ENCODE measurements around the gene HSPE1. TPM values are rescaled to one million over a fixed set of nuclear protein-coding genes. Genes with fewer than 3 reads are reported as not detected.

The HSPE1 gene
- total RNA-seq, 1 experiment from 2014 or later: 372 TPM

GRCh38 chr2:197454923-197455322, 45.3 kb upstream of the HSPE1 start (continued):
- TF ChIP-seq, protein P1, sequence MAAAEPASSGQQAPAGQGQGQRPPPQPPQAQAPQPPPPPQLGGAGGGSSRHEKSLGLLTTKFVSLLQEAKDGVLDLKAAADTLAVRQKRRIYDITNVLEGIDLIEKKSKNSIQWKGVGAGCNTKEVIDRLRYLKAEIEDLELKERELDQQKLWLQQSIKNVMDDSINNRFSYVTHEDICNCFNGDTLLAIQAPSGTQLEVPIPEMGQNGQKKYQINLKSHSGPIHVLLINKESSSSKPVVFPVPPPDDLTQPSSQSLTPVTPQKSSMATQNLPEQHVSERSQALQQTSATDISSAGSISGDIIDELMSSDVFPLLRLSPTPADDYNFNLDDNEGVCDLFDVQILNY (CRISPR knock-in tag; IDR thresholded peaks at IDR 0.05): no peak
- TF ChIP-seq ZNF121 (CRISPR knock-in tag; IDR thresholded peaks at IDR 0.05): no peak
- TF ChIP-seq TEAD4 (CRISPR knock-in tag; IDR thresholded peaks at IDR 0.05): no peak
- no peak for TF ChIP-seq NR2C2 (CRISPR knock-in tag; IDR thresholded peaks at IDR 0.05)

DNA sequence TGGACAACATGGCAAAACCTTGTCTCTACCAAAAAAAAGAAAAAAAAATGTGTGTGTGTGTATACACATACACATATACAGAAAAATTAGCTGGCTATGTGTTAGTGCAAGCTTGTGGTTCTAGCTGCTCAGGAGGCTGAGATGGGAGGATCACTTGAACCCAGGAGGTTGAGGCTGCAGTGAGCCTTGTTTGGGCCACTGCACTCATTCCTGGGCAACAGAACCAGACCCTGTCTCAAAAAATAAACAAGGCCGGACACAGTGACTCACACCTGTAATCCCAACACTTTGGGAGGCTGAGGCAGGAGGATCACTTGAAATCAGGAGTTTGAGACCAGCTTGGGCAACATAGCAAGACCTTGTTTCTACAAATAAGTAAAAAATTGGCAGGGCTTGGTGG, 44.8 kb upstream of the HSPE1 start:
- ATAC-seq (no peak), DNase-seq (ENCODE audit: low spot score) (no peak)
- Mint-ChIP-seq H3K27me3 (ENCODE audit: low read depth) (no peaks in the 10 kb centered on the region; the same call in 1 of the 2 replicates), H3K27ac (no peak overlapping the region), H3K36me3 (peaks cover 4% of the 10 kb centered on the region), H3K9me3 (peaks cover 5% of the 10 kb centered on the region), H3K4me1 (peaks cover 10% of the 10 kb centered on the region), H3K4me3 (peak overlapping the region; percentile 12; the same call in 1 of the 2 replicates)
- TF ChIP-seq ELF4 (CRISPR knock-in tag; IDR thresholded peaks at IDR 0.05; ENCODE audit: low read depth): no peak
- no peak for TF ChIP-seq CREB1 (CRISPR knock-in tag; IDR thresholded peaks at IDR 0.05)
- TF ChIP-seq AFF4 (CRISPR knock-in tag; IDR thresholded peaks at IDR 0.05; ENCODE audit: borderline replicate concordance): no peak
- TF ChIP-seq TEAD1 (CRISPR knock-in tag; IDR thresholded peaks at IDR 0.05): no peak
- TF ChIP-seq, protein P2, sequence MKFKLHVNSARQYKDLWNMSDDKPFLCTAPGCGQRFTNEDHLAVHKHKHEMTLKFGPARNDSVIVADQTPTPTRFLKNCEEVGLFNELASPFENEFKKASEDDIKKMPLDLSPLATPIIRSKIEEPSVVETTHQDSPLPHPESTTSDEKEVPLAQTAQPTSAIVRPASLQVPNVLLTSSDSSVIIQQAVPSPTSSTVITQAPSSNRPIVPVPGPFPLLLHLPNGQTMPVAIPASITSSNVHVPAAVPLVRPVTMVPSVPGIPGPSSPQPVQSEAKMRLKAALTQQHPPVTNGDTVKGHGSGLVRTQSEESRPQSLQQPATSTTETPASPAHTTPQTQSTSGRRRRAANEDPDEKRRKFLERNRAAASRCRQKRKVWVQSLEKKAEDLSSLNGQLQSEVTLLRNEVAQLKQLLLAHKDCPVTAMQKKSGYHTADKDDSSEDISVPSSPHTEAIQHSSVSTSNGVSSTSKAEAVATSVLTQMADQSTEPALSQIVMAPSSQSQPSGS (CRISPR knock-in tag; IDR thresholded peaks at IDR 0.05; ENCODE audit: borderline replicate concordance, low read depth): no peak
- CTCF ChIA-PET: interaction anchor here (0.5 to 0.6 kb wide), 2 partner anchors 20 to 346 kb away, joined by 3 to 4 read pairs; no protein-coding TSS in a partner anchor
- POLR2A ChIA-PET: no interaction called here

DNA sequence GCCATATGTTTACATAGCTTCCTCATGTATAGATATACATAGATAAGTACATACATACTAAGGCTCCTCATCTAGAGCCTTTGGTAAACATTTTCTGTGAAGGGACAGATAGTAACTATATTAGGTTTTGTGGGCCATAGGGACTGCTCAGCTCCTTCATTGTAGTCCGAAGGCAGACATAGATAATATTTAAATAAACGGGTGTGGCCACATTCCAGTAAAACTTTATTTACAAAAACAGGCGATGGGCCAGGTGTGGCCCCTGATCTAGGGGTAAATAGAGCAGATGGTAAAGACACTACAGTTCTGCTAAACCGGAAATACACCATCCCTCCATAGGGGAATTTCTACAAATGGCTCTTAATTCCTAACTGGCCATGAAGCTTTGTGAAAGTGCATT, 39.5 kb upstream of the HSPE1 start:
- no peaks in the 10 kb centered on the region for H3K27me3 Mint-ChIP-seq (ENCODE audit: low read depth)
- H3K4me1 Mint-ChIP-seq: no peaks in the 10 kb centered on the region
- no peak overlapping the region for H3K4me3 Mint-ChIP-seq
- ATAC-seq: no peak
- peaks cover 19% of the 10 kb centered on the region for H3K36me3 Mint-ChIP-seq
- POLR2A ChIA-PET: no interaction called here
- CTCF ChIA-PET: no interaction called here
- no peak overlapping the region for H3K27ac Mint-ChIP-seq
- H3K9me3 Mint-ChIP-seq: peaks cover 3% of the 10 kb centered on the region
- no peak for DNase-seq (ENCODE audit: low spot score)
- TF ChIP-seq MXD4 (CRISPR knock-in tag; IDR thresholded peaks at IDR 0.05; ENCODE audit: borderline replicate concordance) (no peak), CTCF (IDR thresholded peaks at IDR 0.05) (no peak), ZNF396 (CRISPR knock-in tag; IDR thresholded peaks at IDR 0.05; ENCODE audit: borderline replicate concordance) (no peak), USF1 (CRISPR knock-in tag; IDR thresholded peaks at IDR 0.05) (no peak), OVOL2 (CRISPR knock-in tag; IDR thresholded peaks at IDR 0.05; ENCODE audit: borderline replicate concordance) (no peak), NR2C2 (CRISPR knock-in tag; IDR thresholded peaks at IDR 0.05) (no peak), TP53 (CRISPR knock-in tag; IDR thresholded peaks at IDR 0.05) (no peak), ZNF232 (CRISPR knock-in tag; IDR thresholded peaks at IDR 0.05) (no peak)
- TF ChIP-seq, protein P3, sequence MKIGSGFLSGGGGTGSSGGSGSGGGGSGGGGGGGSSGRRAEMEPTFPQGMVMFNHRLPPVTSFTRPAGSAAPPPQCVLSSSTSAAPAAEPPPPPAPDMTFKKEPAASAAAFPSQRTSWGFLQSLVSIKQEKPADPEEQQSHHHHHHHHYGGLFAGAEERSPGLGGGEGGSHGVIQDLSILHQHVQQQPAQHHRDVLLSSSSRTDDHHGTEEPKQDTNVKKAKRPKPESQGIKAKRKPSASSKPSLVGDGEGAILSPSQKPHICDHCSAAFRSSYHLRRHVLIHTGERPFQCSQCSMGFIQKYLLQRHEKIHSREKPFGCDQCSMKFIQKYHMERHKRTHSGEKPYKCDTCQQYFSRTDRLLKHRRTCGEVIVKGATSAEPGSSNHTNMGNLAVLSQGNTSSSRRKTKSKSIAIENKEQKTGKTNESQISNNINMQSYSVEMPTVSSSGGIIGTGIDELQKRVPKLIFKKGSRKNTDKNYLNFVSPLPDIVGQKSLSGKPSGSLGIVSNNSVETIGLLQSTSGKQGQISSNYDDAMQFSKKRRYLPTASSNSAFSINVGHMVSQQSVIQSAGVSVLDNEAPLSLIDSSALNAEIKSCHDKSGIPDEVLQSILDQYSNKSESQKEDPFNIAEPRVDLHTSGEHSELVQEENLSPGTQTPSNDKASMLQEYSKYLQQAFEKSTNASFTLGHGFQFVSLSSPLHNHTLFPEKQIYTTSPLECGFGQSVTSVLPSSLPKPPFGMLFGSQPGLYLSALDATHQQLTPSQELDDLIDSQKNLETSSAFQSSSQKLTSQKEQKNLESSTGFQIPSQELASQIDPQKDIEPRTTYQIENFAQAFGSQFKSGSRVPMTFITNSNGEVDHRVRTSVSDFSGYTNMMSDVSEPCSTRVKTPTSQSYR (CRISPR knock-in tag; IDR thresholded peaks at IDR 0.05): no peak
- TF ChIP-seq, protein P4, sequence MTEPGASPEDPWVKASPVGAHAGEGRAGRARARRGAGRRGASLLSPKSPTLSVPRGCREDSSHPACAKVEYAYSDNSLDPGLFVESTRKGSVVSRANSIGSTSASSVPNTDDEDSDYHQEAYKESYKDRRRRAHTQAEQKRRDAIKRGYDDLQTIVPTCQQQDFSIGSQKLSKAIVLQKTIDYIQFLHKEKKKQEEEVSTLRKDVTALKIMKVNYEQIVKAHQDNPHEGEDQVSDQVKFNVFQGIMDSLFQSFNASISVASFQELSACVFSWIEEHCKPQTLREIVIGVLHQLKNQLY (CRISPR knock-in tag; IDR thresholded peaks at IDR 0.05): no peak
- TF ChIP-seq, protein P5, sequence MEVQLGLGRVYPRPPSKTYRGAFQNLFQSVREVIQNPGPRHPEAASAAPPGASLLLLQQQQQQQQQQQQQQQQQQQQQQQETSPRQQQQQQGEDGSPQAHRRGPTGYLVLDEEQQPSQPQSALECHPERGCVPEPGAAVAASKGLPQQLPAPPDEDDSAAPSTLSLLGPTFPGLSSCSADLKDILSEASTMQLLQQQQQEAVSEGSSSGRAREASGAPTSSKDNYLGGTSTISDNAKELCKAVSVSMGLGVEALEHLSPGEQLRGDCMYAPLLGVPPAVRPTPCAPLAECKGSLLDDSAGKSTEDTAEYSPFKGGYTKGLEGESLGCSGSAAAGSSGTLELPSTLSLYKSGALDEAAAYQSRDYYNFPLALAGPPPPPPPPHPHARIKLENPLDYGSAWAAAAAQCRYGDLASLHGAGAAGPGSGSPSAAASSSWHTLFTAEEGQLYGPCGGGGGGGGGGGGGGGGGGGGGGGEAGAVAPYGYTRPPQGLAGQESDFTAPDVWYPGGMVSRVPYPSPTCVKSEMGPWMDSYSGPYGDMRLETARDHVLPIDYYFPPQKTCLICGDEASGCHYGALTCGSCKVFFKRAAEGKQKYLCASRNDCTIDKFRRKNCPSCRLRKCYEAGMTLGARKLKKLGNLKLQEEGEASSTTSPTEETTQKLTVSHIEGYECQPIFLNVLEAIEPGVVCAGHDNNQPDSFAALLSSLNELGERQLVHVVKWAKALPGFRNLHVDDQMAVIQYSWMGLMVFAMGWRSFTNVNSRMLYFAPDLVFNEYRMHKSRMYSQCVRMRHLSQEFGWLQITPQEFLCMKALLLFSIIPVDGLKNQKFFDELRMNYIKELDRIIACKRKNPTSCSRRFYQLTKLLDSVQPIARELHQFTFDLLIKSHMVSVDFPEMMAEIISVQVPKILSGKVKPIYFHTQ (CRISPR knock-in tag; IDR thresholded peaks at IDR 0.05): no peak
